Natural killer cell treated with Interleukin-12 subunit alpha and Interleukin-12 subunit beta and Interleukin-15 and Interleukin-18, amount 100 ng/mL, for 72 hours (primary cell): Measurements from ENCODE around the gene C1QTNF6. TPM values are rescaled to one million over a fixed set of nuclear protein-coding genes. Genes with fewer than 3 reads are reported as not detected.
A peak's percentile ranks its signal among the peaks of the same experiment; 100 is the strongest.

Source experiments
- ATAC-seq, 2 donors: fragments of 150-1000 bp; cut with Tn5 transposase in 1 of 2; sonication (Bioruptor Pico), chemical (Tn5 transposase) in 1 of 2; 2 replicates each; pipeline ENCODE4 v1.10.0; 2021
- DNase-seq: peaks from one replicate; pipeline ENCODE4 v3.0.0; 2022; ENCODE audit warnings: low spot score
- H3K27ac Mint-ChIP-seq, 2 donors: 1 replicate in 1 of 2; 2 replicates in 1 of 2; pipeline ENCODE4 v1.8.0; 2022; ENCODE audit warnings: mixed read lengths in 2 of 2, mild to moderate bottlenecking in 1 of 2, moderate library complexity in 1 of 2
- H3K27me3 Mint-ChIP-seq, 2 donors: 1 replicate in 1 of 2; 2 replicates in 1 of 2; pipeline ENCODE4 v1.8.0; 2022; ENCODE audit warnings: mixed read lengths in 2 of 2
- H3K36me3 Mint-ChIP-seq: one replicate; pipeline ENCODE4 v1.8.0; 2022; ENCODE audit warnings: mixed read lengths
- H3K4me1 Mint-ChIP-seq, 2 donors: 1 replicate in 1 of 2; 2 replicates in 1 of 2; pipeline ENCODE4 v1.8.0; 2022; ENCODE audit warnings: low read depth in 2 of 2, mixed read lengths in 2 of 2, mild to moderate bottlenecking in 1 of 2
- H3K4me3 Mint-ChIP-seq: one replicate; pipeline ENCODE4 v1.8.0; 2022; ENCODE audit warnings: mixed read lengths
- H3K9me3 Mint-ChIP-seq: 2 replicates; pipeline ENCODE4 v1.8.0; 2022; ENCODE audit warnings: mixed read lengths
- total RNA-seq, 2 donors: library from RNA; stranded (reverse); gene quantifications; one replicate each; pipeline ENCODE4 v1.2.3, GENCODE V29; 2022

The C1QTNF6 gene
- total RNA-seq, 2 donors from 2014 or later, result 1.3 to 3.9 TPM

DNA sequence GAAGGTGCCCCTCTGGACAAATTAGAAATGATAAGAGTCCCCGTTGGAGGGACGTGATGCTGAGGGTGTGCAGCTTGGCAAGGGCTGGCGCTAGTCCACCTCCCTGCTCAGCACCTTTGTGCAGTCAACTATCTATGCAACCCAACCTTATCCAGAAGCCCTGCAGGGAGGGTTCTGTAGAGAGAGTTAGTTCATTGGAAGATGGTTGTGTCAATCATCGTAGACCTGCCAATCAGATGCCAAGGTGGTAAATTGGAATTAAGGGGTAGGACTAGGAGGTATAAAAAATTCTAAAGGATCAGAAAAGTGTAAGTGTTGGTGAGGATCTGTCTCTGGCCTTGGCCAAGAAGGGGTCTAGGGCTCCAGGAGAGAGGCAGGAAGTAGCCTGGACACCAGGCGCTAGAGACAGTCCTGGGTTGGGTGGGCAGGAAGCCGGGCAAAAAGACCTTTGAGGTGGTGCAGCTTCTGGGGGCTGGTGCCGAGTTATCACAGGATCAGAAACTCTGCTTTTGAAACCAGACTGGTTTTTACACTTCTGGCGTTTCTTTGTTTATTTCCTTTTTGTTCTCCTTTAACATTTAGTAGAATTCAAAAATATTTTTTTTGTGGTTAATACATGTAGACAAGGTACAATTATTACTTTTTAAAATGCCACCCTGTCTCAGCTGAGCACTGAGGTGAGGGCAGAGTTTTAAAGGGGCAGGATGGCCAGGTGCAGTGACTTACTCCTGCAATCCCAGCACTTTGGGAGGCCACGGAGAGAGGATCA lies 1.6 kb downstream of the C1QTNF6 start:
- Mint-ChIP-seq H3K27ac (peak overlapping the region; percentile 80 to 82), H3K9me3 (no peaks in the 10 kb centered on the region), H3K4me1 (peaks cover 42 to 50% of the 10 kb centered on the region in 2 donors), H3K36me3 (no peaks in the 10 kb centered on the region), H3K27me3 (no peaks in the 10 kb centered on the region), H3K4me3 (peak overlapping the region; percentile 83)
- no peak for DNase-seq
- peak; percentile 69 to 74 for ATAC-seq

DNA sequence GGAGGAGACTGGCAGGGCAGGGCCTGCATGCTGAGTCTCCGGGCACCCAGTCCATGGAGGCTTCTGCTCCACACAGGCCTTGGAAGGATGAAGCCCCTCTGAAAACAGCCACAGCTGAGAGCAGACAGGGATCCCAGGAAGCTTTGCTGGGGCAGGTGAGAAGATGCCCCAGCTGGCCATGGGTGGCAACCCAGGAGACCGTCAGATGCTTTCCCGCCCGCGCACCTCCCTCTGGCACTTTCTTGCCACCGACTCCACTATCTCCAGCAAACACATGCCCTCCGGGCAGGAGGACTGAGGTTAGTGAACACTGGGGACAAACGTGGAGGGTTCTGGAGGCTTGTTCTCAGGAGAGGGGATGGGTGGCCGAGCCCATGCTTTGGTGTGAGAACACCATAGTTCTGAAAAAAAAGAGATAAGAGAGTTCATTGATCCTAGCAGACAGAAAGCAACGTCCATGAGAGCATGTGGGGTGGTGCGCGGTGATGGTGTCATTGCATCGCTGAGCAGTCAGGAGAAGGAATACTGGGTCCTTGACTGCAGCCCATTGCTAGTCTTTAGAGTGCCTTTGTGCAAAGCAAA lies 2.3 kb downstream of the C1QTNF6 start:
- no peaks in the 10 kb centered on the region for H3K36me3 Mint-ChIP-seq
- ATAC-seq, result no peak
- H3K4me1 Mint-ChIP-seq, result peaks cover 42 to 50% of the 10 kb centered on the region in 2 donors
- no peak for DNase-seq
- H3K4me3 Mint-ChIP-seq, result peak overlapping the region; percentile 83
- peak overlapping the region; percentile 80 to 82 for H3K27ac Mint-ChIP-seq
- H3K9me3 Mint-ChIP-seq, result no peaks in the 10 kb centered on the region
- H3K27me3 Mint-ChIP-seq, result no peaks in the 10 kb centered on the region

DNA sequence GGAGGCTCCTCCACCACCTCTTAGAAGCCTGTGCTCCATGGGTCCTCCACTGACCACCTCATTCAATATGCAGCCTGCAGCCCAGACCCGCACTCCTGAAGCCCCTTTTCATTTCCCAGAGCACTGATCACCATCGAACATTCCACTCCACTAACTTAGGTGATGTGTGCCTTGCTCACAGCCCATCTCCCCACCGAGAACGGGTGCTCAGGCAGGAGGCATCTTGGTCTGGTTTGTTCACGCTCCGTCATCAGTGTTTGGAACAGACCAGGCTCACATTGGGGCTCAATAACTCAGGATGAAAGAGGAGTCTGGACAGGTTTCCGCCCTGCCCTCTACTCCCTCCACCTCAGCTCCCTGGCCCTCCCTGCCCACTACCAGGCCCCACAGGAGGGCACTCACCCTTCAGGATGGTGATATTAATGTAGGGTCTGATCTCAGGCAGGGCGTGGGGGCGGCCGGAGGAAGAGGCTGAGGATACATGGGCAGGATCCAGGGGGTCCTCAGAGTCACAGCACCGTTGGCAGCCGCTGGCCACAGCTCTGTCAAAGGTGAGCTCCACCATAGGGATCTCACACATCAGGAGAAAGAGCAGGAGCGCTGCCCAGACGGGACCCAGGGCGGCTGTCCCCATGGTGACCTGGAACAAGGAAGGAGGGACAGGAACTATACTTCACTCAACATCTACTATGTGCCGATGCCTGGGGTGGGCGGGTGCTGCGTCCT lies 3.1 kb downstream of the C1QTNF6 start:
- ATAC-seq (no peak), DNase-seq (no peak)
- Mint-ChIP-seq H3K4me3 (no peak overlapping the region), H3K27me3 (no peaks in the 10 kb centered on the region), H3K9me3 (no peaks in the 10 kb centered on the region), H3K4me1 (peaks cover 42 to 50% of the 10 kb centered on the region in 2 donors), H3K27ac (peak overlapping the region; percentile 28 to 41), H3K36me3 (no peaks in the 10 kb centered on the region)

DNA sequence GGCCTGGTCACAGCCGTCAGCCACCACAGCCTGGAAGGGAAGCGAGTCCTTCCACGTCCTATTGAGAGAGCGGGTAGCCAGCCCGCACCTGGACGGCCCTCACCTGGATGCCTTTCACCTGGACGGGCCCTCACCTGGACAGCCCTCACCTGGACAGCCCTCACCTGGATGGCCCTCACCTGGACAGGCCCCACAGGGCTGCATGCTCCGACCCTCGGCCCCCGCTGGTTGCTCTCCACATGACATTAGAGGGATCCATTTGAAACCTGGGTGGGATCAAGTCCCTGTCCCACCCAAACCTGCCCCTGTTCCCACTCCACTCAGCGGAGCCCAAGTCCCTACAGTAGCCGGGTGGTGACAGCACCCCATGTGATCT lies 3.7 kb downstream of the C1QTNF6 start:
- no peak for DNase-seq
- Mint-ChIP-seq H3K27ac (peak overlapping the region; percentile 28 to 41), H3K4me3 (no peak overlapping the region), H3K9me3 (no peaks in the 10 kb centered on the region), H3K27me3 (no peaks in the 10 kb centered on the region), H3K36me3 (no peaks in the 10 kb centered on the region), H3K4me1 (peaks cover 40 to 47% of the 10 kb centered on the region in 2 donors)
- no peak for ATAC-seq

DNA sequence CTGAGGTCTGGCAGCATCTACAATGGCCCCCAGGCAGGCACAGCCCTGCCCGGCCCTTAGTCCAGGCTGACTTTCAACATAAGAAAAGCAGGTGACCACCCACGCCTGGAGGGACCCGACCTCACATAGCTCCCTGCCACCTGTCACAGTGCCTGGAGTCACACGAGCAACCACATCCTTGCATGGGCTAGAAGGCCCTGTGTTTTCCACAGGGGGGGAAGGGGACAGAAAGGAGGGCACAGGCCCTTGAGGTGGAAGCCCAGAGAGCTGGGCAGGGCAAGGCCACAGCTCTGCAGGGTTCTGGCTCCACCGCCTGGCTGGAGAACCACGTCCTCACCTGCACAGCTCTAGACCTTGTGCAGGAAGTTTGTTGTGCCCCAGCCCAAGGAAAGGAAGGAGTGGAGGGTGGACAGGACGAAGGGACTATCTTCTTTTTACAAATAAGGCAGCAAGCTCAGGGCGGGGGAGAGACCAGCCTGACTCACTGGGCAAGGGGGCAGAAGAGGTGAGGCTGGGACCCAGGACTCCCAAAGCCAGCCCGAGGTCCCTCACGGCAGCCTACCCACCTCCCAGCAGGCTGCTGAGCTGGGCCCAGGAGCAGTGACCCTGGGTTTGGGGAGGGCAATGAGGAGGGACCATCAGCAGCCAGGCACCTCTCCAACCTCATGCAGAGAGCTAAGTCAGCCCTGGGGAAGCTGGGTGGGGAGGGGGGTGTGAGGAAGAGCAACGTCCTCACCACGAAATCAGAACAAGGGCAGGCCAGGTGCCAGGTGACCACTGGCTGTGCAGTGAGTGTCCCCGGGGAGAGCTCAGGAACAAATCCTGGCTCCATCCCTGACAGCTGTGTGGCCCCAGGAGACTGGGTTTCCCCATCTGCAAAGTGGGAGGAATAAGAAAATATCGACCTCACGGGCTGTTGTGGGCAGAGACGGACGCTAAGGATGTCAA lies 4.3 kb downstream of the C1QTNF6 start:
- no peak for DNase-seq
- no peak overlapping the region for H3K4me3 Mint-ChIP-seq
- no peaks in the 10 kb centered on the region for H3K27me3 Mint-ChIP-seq
- no peak for ATAC-seq
- peak overlapping the region in 1 of 2 donors; percentile 84 for H3K27ac Mint-ChIP-seq
- no peaks in the 10 kb centered on the region for H3K9me3 Mint-ChIP-seq
- H3K36me3 Mint-ChIP-seq, result no peaks in the 10 kb centered on the region
- H3K4me1 Mint-ChIP-seq, result peaks cover 33 to 40% of the 10 kb centered on the region in 2 donors

DNA sequence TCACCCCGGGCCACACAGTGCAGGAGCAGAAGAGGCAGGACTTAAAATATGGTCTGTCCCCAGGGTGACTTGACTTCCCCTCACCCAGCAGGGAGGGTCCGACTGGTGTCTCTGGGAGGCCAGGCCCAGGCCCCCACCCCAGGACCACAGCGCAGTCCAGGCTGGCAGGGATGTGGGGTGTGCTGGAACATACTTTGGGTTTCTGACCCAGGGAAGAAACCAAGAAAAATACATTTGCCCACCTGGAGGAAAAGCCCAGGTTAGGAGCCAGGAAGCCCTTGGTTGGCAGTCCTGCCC lies 5.2 kb downstream of the C1QTNF6 start:
- H3K27me3 Mint-ChIP-seq, result no peaks in the 10 kb centered on the region
- peaks cover 31 to 35% of the 10 kb centered on the region in 2 donors for H3K4me1 Mint-ChIP-seq

DNA sequence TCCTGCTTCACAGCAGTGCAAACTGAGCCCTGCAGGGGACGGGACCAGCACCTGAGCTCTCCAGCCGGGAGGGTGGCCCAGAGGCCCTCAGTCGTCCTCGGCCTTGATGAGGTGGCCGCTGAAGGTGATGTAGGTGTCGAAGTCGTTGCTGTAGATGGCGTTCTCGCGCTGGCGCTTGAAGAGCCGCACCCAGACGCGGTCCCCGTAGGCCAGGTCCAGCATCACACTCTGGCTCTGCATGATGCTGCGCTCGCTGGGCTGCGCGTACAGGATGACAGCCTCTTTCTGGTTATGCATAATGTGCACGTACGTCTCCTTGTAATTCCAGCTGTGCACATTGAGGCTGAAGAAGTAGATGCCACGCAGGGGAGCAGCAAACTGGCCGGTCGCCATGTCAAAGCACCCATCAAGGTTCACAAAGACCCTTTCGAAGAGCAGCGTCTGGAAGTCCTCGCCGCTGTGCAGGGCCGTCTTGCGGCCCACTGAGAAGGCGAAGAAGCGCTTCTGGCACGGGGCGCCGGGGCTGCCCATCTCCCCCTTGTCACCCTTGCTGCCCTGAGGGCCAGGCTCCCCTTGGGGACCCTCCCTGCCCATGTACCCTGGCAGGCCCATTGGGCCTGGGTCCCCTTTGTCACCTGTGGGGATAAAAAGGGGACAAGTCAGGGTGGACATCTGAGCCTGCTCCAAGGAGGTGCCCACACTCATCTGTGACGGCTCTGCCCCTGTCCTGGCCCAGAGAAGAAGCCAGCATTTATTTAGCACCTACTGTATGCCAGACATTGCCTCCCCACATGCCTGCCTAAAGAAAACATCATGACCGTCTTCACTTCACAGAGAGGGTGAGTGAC lies 5.7 kb downstream of the C1QTNF6 start:
- Mint-ChIP-seq H3K36me3 (no peaks in the 10 kb centered on the region), H3K27me3 (no peaks in the 10 kb centered on the region), H3K9me3 (no peaks in the 10 kb centered on the region), H3K4me1 (peaks cover 29 to 33% of the 10 kb centered on the region in 2 donors), H3K4me3 (no peak overlapping the region), H3K27ac (peak overlapping the region in 1 of 2 donors; percentile 33)
- ATAC-seq, result no peak
- DNase-seq, result no peak

More for the DNA sequence above, 5.2 kb downstream of the C1QTNF6 start:
- H3K36me3 Mint-ChIP-seq, result no peaks in the 10 kb centered on the region
- ATAC-seq (no peak), DNase-seq (no peak)
- no peaks in the 10 kb centered on the region for H3K9me3 Mint-ChIP-seq
- no peak overlapping the region for H3K4me3 Mint-ChIP-seq
- H3K27ac Mint-ChIP-seq, result no peak overlapping the region

DNA sequence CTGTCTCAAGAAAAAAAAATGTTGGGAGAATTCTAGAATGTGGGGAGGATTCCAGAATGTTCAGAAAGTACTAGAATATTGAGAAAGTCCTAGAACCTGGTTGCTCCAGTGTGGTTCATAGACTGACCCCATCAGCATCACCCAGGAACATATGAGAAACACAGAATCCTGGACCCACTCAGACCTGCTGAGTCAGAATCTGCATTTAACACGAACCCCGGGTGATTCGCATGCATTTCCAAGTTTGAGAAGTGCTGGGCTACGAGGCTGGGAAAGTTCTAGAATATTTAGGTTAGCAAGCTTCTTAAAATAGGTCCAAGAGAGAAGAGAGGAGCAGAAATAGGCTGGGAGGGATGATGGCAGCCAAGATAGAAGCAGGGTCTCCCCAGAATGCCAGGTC lies 6.4 kb downstream of the C1QTNF6 start:
- peak overlapping the region in 1 of 2 donors; percentile 33 for H3K27ac Mint-ChIP-seq
- no peak overlapping the region for H3K4me3 Mint-ChIP-seq
- DNase-seq, result no peak
- no peak for ATAC-seq
- H3K27me3 Mint-ChIP-seq, result no peaks in the 10 kb centered on the region
- H3K9me3 Mint-ChIP-seq, result no peaks in the 10 kb centered on the region
- H3K4me1 Mint-ChIP-seq, result peaks cover 28 to 37% of the 10 kb centered on the region in 2 donors
- no peaks in the 10 kb centered on the region for H3K36me3 Mint-ChIP-seq

DNA sequence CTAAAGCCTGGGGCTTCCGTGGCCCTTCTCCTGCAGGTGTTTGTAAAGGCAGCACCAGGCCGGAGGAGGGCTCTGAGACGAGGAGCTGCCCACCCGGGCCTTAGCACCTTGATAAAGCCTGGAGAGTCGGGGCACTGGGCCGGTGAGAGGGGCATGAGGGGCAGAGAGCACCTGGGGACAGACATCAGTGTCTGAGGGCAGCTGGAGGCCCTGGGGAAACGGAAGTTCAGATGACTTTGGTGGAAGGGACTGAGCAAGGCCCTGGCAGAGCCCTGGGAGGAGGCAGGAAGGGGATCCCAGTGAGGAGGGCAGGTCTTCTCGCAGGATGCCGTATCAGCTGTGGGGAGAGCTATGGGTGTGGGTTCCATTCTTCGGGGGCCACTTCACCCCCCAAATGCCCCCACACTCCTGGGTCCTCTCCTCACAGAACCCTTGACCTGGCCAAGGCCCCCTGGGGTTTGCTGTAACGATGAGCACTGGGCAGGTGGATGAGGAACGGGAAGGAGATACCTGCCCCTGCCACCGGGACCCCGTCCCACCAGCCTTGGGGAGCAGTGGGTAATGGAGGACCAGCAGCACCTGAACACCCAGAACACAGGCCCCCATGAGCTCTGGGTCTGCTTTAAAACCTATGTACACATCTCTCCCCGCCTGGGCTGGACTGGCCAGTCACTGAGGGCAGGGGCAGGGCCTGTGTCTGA lies 7.4 kb downstream of the C1QTNF6 start:
- Mint-ChIP-seq H3K27me3 (no peaks in the 10 kb centered on the region), H3K4me3 (no peak overlapping the region), H3K4me1 (peaks cover 24 to 34% of the 10 kb centered on the region in 2 donors), H3K9me3 (no peaks in the 10 kb centered on the region), H3K27ac (peak overlapping the region in 1 of 2 donors; percentile 33), H3K36me3 (no peaks in the 10 kb centered on the region)
- ATAC-seq (no peak), DNase-seq (no peak)

DNA sequence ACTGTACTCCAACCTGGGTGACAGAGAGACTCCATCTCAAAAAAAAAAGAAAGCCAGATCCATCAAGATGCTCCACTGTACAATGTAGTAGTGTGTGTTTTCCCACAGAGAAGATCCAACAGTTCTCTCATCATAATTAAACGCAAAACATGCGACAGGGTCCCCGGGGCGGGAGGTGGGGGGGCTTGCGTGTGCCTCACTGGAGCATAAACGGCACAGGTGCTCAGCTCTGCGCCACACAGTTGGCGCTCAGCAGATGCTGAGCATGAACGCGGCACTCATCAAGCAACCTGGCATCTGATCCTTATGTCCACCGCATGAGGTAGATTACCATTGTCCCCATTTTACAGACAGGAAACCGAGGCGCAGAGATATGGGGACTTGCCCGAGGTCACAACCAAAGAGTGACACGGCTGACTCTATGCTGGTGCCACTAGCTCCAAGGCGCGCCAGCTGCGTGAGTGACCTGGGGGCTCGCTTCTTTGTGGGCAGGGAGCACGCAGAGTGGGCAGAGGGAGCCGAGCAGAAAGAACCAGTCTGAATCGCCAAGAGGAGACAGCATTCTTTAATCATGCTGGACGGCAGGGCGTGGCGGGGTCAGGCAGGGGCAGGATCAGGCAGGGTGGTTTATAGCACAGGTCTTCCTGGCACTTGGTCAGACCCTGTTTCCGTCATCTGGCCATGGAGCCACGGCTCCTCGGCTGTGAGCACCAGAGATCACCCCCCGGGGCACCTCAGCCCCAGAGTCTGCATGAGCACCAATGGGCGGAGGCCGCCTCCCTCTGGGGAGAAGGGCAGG lies 8.2 kb downstream of the C1QTNF6 start:
- ATAC-seq, result no peak
- H3K4me1 Mint-ChIP-seq, result peaks cover 15 to 28% of the 10 kb centered on the region in 2 donors
- no peak for DNase-seq
- no peaks in the 10 kb centered on the region for H3K27me3 Mint-ChIP-seq
- H3K4me3 Mint-ChIP-seq, result no peak overlapping the region
- no peak overlapping the region for H3K27ac Mint-ChIP-seq
- H3K9me3 Mint-ChIP-seq, result no peaks in the 10 kb centered on the region
- no peaks in the 10 kb centered on the region for H3K36me3 Mint-ChIP-seq

DNA sequence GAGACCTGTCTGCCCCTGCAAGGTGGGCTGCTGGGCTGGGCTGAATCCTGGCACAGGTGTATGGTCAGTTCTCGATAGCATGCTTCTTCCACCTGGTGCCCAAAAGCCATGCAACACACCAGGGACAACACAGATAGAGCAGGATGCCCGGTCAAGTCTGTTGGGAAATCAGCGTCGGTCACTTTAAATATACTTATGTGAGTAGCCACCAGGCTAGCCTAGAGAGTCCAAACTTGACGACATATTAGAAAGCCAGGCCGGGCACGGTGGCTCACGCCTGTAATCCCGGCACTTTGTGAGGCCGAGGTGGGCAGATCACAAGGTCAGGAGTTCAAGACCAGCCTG lies 8.9 kb downstream of the C1QTNF6 start:
- H3K27ac Mint-ChIP-seq, result no peak overlapping the region
- H3K9me3 Mint-ChIP-seq, result no peaks in the 10 kb centered on the region
- no peak overlapping the region for H3K4me3 Mint-ChIP-seq
- peaks cover 12 to 27% of the 10 kb centered on the region in 2 donors for H3K4me1 Mint-ChIP-seq
- no peaks in the 10 kb centered on the region for H3K36me3 Mint-ChIP-seq
- DNase-seq (no peak), ATAC-seq (no peak)
- no peaks in the 10 kb centered on the region for H3K27me3 Mint-ChIP-seq
